Gastrocnemius medialis (tissue), 4 donors: ENCODE measurements around the gene UBAP1L.
"Not testable (repeated sequence)": the region's sequence is repeated elsewhere in the genome, so short reads cannot be mapped to it uniquely, and the experiment has no call there.

Experiments
- POLR2A ChIP-seq, 2 donors: fragments of 450-650 bp; IDR thresholded peaks; one replicate each; pipeline ENCODE4 v1.6.1; 2017; ENCODE audit warnings: antibody characterized with exemption in 2 of 2, mild to moderate bottlenecking in 2 of 2, moderate library complexity in 2 of 2
- TF ChIP-seq, protein P1 (sequence below), 5 experiments: fragments of 450-650 bp in 3 of 5; fragments of 200-600 bp in 2 of 5; sonication (generic) in 2 of 5; IDR thresholded peaks in 4 of 5; conservative IDR thresholded peaks in 1 of 5; 1 replicate in 4 of 5; 2 replicates in 1 of 5; pipeline ENCODE4 v1.5.1; 2016 to 2019; ENCODE audit warnings: antibody characterized with exemption in 5 of 5, mild to moderate bottlenecking in 3 of 5, moderate library complexity in 3 of 5

DNA sequence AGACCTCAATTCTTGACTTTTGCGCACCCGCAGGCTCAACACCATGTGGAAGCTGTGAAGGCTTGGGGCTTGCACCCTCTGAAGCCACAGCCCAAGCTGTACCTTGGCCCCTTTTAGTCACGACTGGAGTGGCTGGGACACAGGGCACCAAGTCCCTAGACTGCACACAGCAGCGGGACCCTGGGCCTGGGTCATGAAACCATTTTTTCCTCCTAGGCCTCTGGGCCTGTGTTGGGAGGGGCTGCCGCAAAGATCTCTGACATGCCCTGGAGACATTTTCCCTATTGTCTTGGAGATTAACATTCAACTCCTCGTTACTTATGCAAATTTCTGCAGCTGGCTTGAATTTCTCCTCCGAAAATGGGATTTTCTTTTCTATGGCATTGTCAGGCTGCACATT, 22.1 kb upstream of the UBAP1L start:
- TF ChIP-seq POLR2A (IDR thresholded peaks at IDR 0.05) = not testable (repeated sequence)
- TF ChIP-seq, protein P1, sequence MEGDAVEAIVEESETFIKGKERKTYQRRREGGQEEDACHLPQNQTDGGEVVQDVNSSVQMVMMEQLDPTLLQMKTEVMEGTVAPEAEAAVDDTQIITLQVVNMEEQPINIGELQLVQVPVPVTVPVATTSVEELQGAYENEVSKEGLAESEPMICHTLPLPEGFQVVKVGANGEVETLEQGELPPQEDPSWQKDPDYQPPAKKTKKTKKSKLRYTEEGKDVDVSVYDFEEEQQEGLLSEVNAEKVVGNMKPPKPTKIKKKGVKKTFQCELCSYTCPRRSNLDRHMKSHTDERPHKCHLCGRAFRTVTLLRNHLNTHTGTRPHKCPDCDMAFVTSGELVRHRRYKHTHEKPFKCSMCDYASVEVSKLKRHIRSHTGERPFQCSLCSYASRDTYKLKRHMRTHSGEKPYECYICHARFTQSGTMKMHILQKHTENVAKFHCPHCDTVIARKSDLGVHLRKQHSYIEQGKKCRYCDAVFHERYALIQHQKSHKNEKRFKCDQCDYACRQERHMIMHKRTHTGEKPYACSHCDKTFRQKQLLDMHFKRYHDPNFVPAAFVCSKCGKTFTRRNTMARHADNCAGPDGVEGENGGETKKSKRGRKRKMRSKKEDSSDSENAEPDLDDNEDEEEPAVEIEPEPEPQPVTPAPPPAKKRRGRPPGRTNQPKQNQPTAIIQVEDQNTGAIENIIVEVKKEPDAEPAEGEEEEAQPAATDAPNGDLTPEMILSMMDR (IDR thresholded peaks at IDR 0.05 in 4 of 5, conservative IDR thresholded peaks at IDR 0.05 in 1 of 5) = not testable (repeated sequence)
